ENCODE measurements around the gene PACSIN2. TPM values are rescaled to one million over a fixed set of nuclear protein-coding genes. Genes with fewer than 3 reads are reported as not detected.
A peak's percentile ranks its signal among the peaks of the same experiment; 100 is the strongest.
"Not testable (repeated sequence)": the region's sequence is repeated elsewhere in the genome, so short reads cannot be mapped to it uniquely, and the experiment has no call there.

Gene PACSIN2
- total RNA-seq, 1 donor from 2014 or later, result 95.5 TPM

DNA sequence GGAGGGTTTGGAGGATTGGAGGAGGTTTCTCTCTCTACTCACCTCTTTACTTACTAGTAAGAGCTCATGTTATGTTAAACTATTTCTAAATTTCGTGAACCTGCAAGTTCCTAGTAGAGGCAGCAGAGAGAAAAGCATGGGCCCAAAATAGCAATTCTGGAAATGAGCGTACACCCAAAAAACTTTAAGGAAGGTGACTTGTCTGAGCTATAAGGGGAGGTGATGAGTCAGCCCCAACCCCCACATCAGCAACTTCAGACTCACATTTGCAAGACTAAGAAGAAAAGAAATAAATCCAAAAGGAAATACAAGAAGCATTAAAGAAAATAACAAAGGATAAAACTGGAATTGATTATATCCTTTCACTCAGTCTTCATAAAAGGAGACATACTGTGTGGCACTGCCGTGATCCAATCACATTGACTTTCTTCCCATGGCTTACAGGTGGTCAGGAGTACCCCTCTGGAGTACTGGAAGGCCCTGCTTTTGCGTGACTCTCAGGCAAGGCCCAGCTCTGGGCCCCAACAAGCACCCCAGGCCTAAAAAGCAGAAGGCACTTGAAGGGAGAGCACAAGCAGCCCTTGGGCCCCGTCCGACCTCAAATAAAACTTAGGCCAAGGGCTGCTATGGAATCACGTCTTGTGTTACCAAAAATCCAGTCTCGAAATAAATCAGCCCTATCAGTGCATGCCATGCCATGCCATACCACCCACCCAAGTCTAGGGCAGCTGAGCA is 14.3 kb downstream of the PACSIN2 start:
- peak overlapping the region; percentile 93 for H3K27ac ChIP-seq
- no peak for TF ChIP-seq CTCF (IDR thresholded peaks at IDR 0.05)
- H3K4me1 ChIP-seq, result peaks cover 42 to 86% of the 10 kb centered on the region in 2 donors
- intact Hi-C loops (cut with DNase I), result no loop called here
- no peaks in the 10 kb centered on the region for H3K9me3 ChIP-seq
- H3K27me3 ChIP-seq, result no peaks in the 10 kb centered on the region
- peak in 1 of 2 donors; percentile 76 for DNase-seq (ENCODE audit: low spot score in 2 of 2)
- no peaks in the 10 kb centered on the region for H3K36me3 ChIP-seq
- H3K4me3 ChIP-seq, result peak overlapping the region in 1 of 2 donors; percentile 3

GRCh38 chr22:42997582-42998090 is 17.3 kb downstream of the PACSIN2 start:
- intact Hi-C loops (cut with DNase I), result loop anchor here (10.0 kb wide), 1 partner anchor 353 kb away; the partner anchor contains the start of genes ATP5MGL and CYB5R3
- Histone ChIP-seq H3K9me3 (no peaks in the 10 kb centered on the region), H3K36me3 (no peaks in the 10 kb centered on the region), H3K27me3 (no peaks in the 10 kb centered on the region), H3K4me3 (no peak overlapping the region), H3K4me1 (peaks cover 48 to 91% of the 10 kb centered on the region in 2 donors), H3K27ac (peak overlapping the region; percentile 93)
- TF ChIP-seq CTCF (IDR thresholded peaks at IDR 0.05), result no peak
- DNase-seq (ENCODE audit: low spot score in 2 of 2), result peak in 1 of 2 donors; percentile 22

GRCh38 chr22:42996646-42997365 is 18.1 kb downstream of the PACSIN2 start:
- Histone ChIP-seq H3K4me3 (peak overlapping the region in 1 of 2 donors; percentile 6), H3K36me3 (peaks cover 0 to 3% of the 10 kb centered on the region in 2 donors), H3K27me3 (no peaks in the 10 kb centered on the region), H3K9me3 (no peaks in the 10 kb centered on the region), H3K27ac (peak overlapping the region; percentile 93), H3K4me1 (peaks cover 45 to 89% of the 10 kb centered on the region in 2 donors)
- TF ChIP-seq CTCF (IDR thresholded peaks at IDR 0.05), result no peak
- peak in 1 of 2 donors; percentile 83 for DNase-seq (ENCODE audit: low spot score in 2 of 2)
- intact Hi-C loops (cut with DNase I), result loop anchor here (10.0 kb wide), 1 partner anchor 352 kb away; the partner anchor contains the start of genes ATP5MGL and CYB5R3

DNA sequence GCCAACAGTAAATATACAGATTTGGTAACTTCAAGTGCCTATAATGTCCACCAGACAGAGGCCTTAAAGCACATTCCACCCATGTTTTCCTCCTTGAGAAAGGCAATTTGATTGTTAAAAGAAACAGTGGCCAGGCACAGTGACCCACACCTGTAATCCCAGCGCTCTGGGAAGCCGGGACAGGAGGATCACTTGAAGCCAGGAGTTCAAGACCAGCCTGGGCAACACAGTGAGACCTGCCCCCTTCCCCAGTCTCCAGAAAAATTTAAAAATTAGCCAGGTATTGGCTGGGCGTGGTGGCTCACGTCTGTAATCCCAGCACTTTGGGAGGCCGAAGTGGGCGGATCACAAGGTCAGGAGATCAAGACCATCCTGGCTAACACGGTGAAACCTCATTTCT is 19.3 kb downstream of the PACSIN2 start:
- DNase-seq (ENCODE audit: low spot score in 2 of 2), result peak in 1 of 2 donors; percentile 58
- intact Hi-C loops (cut with DNase I), result loop anchor here (2.0 to 10.0 kb wide), 2 partner anchors 19 to 351 kb away; partner anchors contain the start of genes ATP5MGL, CYB5R3 and PACSIN2
- Histone ChIP-seq H3K27ac (peak overlapping the region; percentile 93), H3K4me1 (peaks cover 37 to 86% of the 10 kb centered on the region in 2 donors), H3K4me3 (peak overlapping the region in 1 of 2 donors; percentile 64)
- H3K36me3 ChIP-seq, H3K9me3 ChIP-seq, H3K27me3 ChIP-seq: not testable (repeated sequence)

DNA sequence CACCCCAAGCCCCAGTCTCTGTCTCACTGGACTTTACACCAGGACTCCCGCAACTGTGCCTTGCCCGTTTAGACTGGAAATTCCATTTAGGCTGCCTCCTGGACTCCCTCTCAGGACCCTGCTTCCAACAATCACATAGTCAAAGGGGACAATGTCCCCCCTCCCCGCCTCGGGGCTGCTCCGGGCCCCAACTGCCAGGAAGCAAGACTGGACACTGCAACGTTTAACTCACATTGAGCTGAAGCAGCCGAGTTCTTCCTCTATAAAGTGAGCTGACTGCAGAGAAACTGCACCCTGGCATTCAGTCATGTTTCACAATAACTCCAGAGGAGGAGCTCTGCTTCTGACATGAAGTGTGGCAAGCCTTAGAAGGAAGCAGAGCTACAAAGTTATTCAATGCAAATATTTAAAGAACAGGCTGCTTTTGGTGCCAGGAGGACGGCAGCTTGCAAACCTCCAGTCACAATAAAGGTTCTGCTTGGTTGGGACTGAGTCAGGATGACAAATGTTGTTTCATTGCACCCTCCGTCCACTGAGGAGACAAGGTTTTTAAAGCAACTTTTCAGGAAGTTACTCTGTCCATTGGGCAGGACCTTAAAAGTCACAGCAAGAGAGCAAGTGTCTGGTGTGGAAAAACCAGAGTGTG is 19.9 kb downstream of the PACSIN2 start:
- TF ChIP-seq CTCF (IDR thresholded peaks at IDR 0.05), result no peak
- peak overlapping the region; percentile 93 for H3K27ac ChIP-seq
- H3K36me3 ChIP-seq, result peaks cover 0 to 3% of the 10 kb centered on the region in 2 donors
- no peaks in the 10 kb centered on the region for H3K9me3 ChIP-seq
- H3K4me3 ChIP-seq, result peak overlapping the region; percentile 51 to 64
- intact Hi-C loops (cut with DNase I), result loop anchor here (2.0 to 10.0 kb wide), 3 partner anchors 20 to 350 kb away; partner anchors contain the start of genes ATP5MGL, CYB5R3 and PACSIN2
- no peaks in the 10 kb centered on the region for H3K27me3 ChIP-seq
- H3K4me1 ChIP-seq, result peaks cover 38 to 86% of the 10 kb centered on the region in 2 donors
- peak in 1 of 2 donors; percentile 92 for DNase-seq (ENCODE audit: low spot score in 2 of 2)

Measured in ascending aorta (tissue), 2 donors.